ENCODE results near the gene SERPINA3.

Gene SERPINA3

DNA sequence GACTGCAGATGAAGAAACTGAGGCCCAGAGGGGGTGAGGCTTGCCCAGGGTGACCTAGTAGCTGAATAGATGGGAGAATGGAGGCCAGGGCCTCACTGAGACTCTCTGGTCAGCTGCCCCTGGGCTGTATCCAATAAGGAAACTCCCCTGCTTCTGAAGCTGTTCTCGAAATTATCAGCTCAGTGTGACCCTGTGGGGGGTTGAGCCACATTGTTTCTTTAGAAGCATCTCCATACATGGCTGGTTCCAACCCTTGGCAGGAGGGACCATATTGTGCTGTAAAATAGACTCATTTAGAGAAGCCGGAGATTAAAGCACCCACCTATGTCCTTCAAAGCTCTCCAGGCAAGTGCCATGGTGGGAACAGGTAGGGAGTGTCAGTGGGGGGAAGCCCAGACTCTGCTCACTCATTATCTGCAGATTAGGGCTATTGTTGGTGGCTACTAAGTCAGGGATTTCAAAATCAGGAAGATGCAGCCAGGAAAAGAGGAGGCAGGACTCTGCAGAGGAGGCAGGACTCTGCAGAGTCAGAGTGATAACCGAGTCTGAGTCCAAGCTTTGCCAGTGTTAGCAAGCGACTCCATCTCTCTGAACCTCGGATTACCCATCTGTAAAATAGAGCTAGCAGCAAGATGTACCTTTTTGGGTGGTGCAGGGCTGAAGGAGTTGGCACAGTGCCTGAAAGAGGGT is 27.5 kb upstream of the SERPINA3 start:
- TF ChIP-seq, protein P1, sequence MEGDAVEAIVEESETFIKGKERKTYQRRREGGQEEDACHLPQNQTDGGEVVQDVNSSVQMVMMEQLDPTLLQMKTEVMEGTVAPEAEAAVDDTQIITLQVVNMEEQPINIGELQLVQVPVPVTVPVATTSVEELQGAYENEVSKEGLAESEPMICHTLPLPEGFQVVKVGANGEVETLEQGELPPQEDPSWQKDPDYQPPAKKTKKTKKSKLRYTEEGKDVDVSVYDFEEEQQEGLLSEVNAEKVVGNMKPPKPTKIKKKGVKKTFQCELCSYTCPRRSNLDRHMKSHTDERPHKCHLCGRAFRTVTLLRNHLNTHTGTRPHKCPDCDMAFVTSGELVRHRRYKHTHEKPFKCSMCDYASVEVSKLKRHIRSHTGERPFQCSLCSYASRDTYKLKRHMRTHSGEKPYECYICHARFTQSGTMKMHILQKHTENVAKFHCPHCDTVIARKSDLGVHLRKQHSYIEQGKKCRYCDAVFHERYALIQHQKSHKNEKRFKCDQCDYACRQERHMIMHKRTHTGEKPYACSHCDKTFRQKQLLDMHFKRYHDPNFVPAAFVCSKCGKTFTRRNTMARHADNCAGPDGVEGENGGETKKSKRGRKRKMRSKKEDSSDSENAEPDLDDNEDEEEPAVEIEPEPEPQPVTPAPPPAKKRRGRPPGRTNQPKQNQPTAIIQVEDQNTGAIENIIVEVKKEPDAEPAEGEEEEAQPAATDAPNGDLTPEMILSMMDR (conservative IDR thresholded peaks at IDR 0.05; ENCODE audit: low read depth, low read length), result no peak
- H3K4me3 ChIP-seq (ENCODE audit: low read length), result no peak overlapping the region
- no peak for DNase-seq (ENCODE audit: low read depth)

DNA sequence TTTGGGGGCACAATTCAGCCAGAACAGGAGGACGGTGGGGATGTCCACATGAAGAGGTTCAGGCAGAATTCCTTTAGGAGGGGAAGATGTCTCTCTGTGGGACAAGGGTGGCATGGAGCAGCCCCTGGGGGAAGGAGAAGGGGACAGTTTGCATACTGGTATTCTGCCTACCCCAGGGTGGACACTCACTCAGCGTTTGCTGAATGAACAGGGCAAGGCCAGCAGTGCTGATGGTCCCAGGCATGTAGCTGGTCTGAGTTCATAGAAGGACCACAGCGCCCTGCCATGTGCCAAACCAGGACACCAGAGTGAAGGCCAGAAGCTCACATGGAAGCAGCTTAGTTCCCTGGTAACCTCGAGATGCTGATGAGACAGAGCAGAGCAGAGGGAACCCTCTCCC is 25.6 kb upstream of the SERPINA3 start:
- TF ChIP-seq, protein P1 (conservative IDR thresholded peaks at IDR 0.05; ENCODE audit: low read depth, low read length), result no peak
- no peak overlapping the region for H3K4me3 ChIP-seq (ENCODE audit: low read length)

DNA sequence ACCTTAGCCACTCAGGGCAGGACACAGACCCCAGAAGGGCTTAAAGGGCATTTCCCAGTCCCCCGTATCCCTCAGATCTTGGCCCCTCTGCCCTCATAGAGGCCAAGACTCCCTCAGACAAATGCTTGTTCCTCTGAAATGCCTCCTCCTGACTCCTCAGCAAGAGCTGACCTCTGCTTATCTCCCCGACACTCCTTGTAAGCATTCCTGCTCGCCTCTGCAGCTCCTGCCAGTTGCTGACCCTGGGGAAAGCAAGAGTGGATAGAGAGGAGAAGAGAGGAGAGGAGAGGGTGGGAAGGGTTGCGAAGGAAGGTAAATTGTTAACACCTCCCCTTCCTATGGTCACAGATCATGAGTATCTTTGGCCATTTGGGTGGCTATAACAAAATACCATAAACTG is 23.9 kb upstream of the SERPINA3 start:
- no peak for DNase-seq (ENCODE audit: low read depth)
- TF ChIP-seq, protein P1 (conservative IDR thresholded peaks at IDR 0.05; ENCODE audit: low read depth, low read length), result no peak
- no peak overlapping the region for H3K4me3 ChIP-seq (ENCODE audit: low read length)

More for the DNA sequence above, 25.6 kb upstream of the SERPINA3 start:
- DNase-seq (ENCODE audit: low read depth), result no peak

DNA sequence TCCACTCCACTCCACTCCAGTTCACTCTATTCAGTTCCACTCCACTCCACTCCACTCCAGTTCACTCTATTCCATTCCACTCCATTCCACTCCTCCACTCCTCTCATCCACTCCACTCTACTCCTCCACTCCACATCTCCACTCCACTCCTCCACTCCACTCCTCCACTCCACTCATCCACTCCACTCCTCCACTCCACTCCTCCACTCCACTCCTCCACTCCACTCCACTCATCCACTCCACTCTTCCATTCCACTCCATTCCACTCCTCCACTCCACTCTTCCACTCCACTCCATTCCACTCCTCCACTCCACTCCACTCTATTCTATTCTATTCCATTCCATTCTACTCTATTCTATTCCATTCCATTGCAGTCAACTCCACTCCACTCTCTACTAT is 21.1 kb upstream of the SERPINA3 start:
- no peak overlapping the region for H3K4me3 ChIP-seq (ENCODE audit: low read length)
- TF ChIP-seq, protein P1 (conservative IDR thresholded peaks at IDR 0.05; ENCODE audit: low read depth, low read length), result no peak
- no peak for DNase-seq (ENCODE audit: low read depth)

DNA sequence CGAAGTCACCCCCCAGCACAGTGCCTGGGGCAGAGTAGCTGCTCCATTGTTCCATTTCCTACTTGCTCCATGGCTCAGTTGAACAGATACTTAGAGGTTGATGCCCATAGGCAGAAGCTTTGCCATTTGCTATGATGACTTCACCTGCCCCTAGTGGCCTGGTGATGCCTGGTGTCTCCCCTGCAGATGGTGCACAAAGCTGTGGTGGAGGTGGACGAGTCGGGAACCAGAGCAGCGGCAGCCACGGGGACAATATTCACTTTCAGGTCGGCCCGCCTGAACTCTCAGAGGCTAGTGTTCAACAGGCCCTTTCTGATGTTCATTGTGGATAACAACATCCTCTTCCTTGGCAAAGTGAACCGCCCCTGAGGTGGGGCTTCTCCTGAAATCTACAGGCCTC is 20.3 kb upstream of the SERPINA3 start:
- TF ChIP-seq, protein P1 (conservative IDR thresholded peaks at IDR 0.05; ENCODE audit: low read depth, low read length), result no peak
- no peak overlapping the region for H3K4me3 ChIP-seq (ENCODE audit: low read length)
- DNase-seq (ENCODE audit: low read depth), result no peak

DNA sequence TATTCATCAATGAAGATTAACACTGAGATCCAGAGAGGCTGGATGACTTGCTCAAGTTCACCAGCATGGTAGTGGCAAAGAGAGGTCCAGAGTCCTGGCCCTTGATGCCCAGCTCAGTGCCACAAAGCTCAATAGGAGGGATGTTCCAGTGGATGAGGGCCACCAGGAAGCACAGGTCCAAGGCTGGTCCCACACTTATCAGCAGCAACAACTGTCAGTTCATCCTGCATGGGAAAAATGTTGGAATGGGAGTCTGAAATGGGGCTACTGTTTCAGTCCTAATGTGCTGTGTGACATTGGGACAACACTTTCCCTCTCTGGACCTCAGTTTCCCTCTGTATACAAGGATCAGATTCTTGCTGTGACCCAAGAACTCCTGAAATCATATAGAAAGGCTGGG is 19.7 kb upstream of the SERPINA3 start:
- TF ChIP-seq, protein P1 (conservative IDR thresholded peaks at IDR 0.05; ENCODE audit: low read depth, low read length), result no peak

DNA sequence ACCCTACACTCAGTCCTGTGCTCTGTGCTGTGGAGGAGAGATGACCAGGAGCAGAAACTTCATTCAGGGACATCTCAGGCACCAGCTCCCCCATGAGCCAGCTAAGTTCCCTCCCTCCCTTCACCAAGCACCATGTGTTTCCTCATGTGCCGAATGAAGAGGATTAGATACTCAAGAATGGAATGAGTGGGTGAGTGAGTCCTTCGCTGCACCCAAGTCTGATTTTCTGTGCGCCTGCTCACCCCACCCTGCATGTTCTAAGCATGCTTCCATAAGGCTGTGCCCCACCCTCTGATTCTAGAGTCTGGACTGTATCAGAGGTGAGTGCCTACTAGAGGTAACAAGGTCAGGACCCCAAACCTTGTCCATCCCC is 18.8 kb upstream of the SERPINA3 start:
- no peak for DNase-seq (ENCODE audit: low read depth)
- no peak overlapping the region for H3K4me3 ChIP-seq (ENCODE audit: low read length)
- TF ChIP-seq, protein P1 (conservative IDR thresholded peaks at IDR 0.05; ENCODE audit: low read depth, low read length), result no peak

More for the DNA sequence above, 19.7 kb upstream of the SERPINA3 start:
- no peak overlapping the region for H3K4me3 ChIP-seq (ENCODE audit: low read length)
- no peak for DNase-seq (ENCODE audit: low read depth)
